Testis (tissue), 3 donors: ENCODE results near the gene PLB1. TPM values are rescaled to one million over a fixed set of nuclear protein-coding genes. Genes with fewer than 3 reads are reported as not detected.

Source experiments
- DNase-seq: peaks from one replicate; pipeline ENCODE4 v3.0.0-alpha.2; 2019
- H3K27ac ChIP-seq, 2 donors: fragments of 200-600 bp; sonication (generic); one replicate each; pipeline ENCODE4 v1.5.1; 2019
- H3K27me3 ChIP-seq: fragments of 200-600 bp; sonication (generic); one replicate; pipeline ENCODE4 v1.5.1; 2019
- H3K36me3 ChIP-seq: fragments of 200-600 bp; sonication (generic); one replicate; pipeline ENCODE4 v1.5.1; 2017; ENCODE audit warnings: low read depth; ENCODE audit errors: missing control alignments
- H3K4me1 ChIP-seq: fragments of 200-600 bp; sonication (generic); one replicate; pipeline ENCODE4 v1.5.1; 2019
- H3K4me3 ChIP-seq, 2 donors: fragments of 200-600 bp; sonication (generic); one replicate each; pipeline ENCODE4 v1.5.1; 2017 to 2019
- H3K9me3 ChIP-seq: fragments of 200-600 bp; sonication (generic); one replicate; pipeline ENCODE4 v1.5.1; 2017
- CTCF ChIP-seq, 3 experiments: fragments of 450-650 bp in 2 of 3; fragments of 200-600 bp in 1 of 3; sonication (generic) in 1 of 3; IDR thresholded peaks; one replicate each; pipeline ENCODE4 v1.5.1; 2016 to 2019; ENCODE audit warnings: antibody characterized with exemption in 3 of 3, mild to moderate bottlenecking in 2 of 3, moderate library complexity in 1 of 3
- POLR2A ChIP-seq: fragments of 450-650 bp; IDR thresholded peaks from one replicate; pipeline ENCODE4 v1.6.1; 2017; ENCODE audit warnings: antibody characterized with exemption, mild to moderate bottlenecking, moderate library complexity
- whole genome bisulfite sequencing, 2 donors: methylation state at CpG; one replicate each; pipeline ENCODE4 v1.1.5; 2018; 5-methylcytosine and 5-hydroxymethylcytosine counted together
- intact Hi-C: fragments of 100-400 bp; cut with DNase I; formaldehyde crosslinking; loops from one replicate; pipeline ENCODE4 v1.15.1; 2023; ENCODE audit warnings: low total_unique reads
- polyA plus RNA-seq: library from polyadenylated mRNA; stranded (reverse); fragments of 350-450 nt; fragmentation: Illumina TruSeq; extraction: RNeasy Lipid Tissue Mini Kit (QIAGEN cat#74804); gene quantifications from one replicate; pipeline ENCODE4 v1.2.3, GENCODE V29; 2014; ENCODE audit warnings: low read depth, low replicate concordance; ENCODE audit not compliant: insufficient read depth
- total RNA-seq, 2 donors: library from RNA; depleted of rRNA; stranded (reverse); fragments of >200 nt; gene quantifications; one replicate each; pipeline ENCODE4 v1.2.3, GENCODE V29; 2016

Gene PLB1
- total and polyA plus RNA-seq, 3 donors from 2014 or later = 7.6 to 10.9 (median 10.4) TPM

- DNase-seq = no peak
These were observed 183.1 kb downstream of the PLB1 start for GRCh38 chr2:28678944-28679343.

GRCh38 chr2:28680657-28681056, 184.8 kb downstream of the PLB1 start:
- 78 to 93% methylated on average over 6 of the region's 6 CpGs for WGBS, 2 donors
- H3K27me3 ChIP-seq = no peaks in the 10 kb centered on the region
- H3K4me3 ChIP-seq = no peak overlapping the region
- no peaks in the 10 kb centered on the region for H3K9me3 ChIP-seq
- TF ChIP-seq POLR2A (no peak), CTCF (IDR thresholded peaks at IDR 0.05) (no peak)
- H3K4me1 ChIP-seq = peaks cover 44% of the 10 kb centered on the region
- DNase-seq = no peak
- H3K27ac ChIP-seq = no peak overlapping the region
- no peaks in the 10 kb centered on the region for H3K36me3 ChIP-seq
- intact Hi-C loops = no loop called here

More at GRCh38 chr2:28678944-28679343, 183.1 kb downstream of the PLB1 start:
- TF ChIP-seq POLR2A = no peak
- no peak for TF ChIP-seq CTCF (IDR thresholded peaks at IDR 0.05)
- Histone ChIP-seq H3K27ac (peak overlapping the region; percentile 62 to 68), H3K36me3 (no peaks in the 10 kb centered on the region), H3K27me3 (no peaks in the 10 kb centered on the region), H3K4me1 (peaks cover 40% of the 10 kb centered on the region), H3K4me3 (no peak overlapping the region), H3K9me3 (no peaks in the 10 kb centered on the region)
- WGBS, 2 donors = 74 to 100% methylated on average over 1 of the region's 1 CpG
- intact Hi-C loops = no loop called here

- H3K36me3 ChIP-seq = no peaks in the 10 kb centered on the region
- no peak overlapping the region for H3K4me3 ChIP-seq
- H3K27me3 ChIP-seq = no peaks in the 10 kb centered on the region
- TF ChIP-seq CTCF (IDR thresholded peaks at IDR 0.05) (no peak), POLR2A (no peak)
- no peaks in the 10 kb centered on the region for H3K9me3 ChIP-seq
- H3K4me1 ChIP-seq = peaks cover 44% of the 10 kb centered on the region
- DNase-seq = no peak
- WGBS, 2 donors = 75 to 87% methylated on average over 3 to 4 of the region's 4 CpGs
- H3K27ac ChIP-seq = no peak overlapping the region
- intact Hi-C loops = no loop called here
These were observed 185.3 kb downstream of the PLB1 start for GRCh38 chr2:28681158-28681571.

GRCh38 chr2:28681606-28682005, 185.7 kb downstream of the PLB1 start:
- no peak for DNase-seq
- Histone ChIP-seq H3K27ac (no peak overlapping the region), H3K27me3 (no peaks in the 10 kb centered on the region), H3K4me1 (peaks cover 44% of the 10 kb centered on the region), H3K4me3 (no peak overlapping the region), H3K36me3 (no peaks in the 10 kb centered on the region), H3K9me3 (no peaks in the 10 kb centered on the region)
- intact Hi-C loops = no loop called here
- no peak for TF ChIP-seq CTCF (IDR thresholded peaks at IDR 0.05)
- no peak for TF ChIP-seq POLR2A

GRCh38 chr2:28683100-28683706, 187.3 kb downstream of the PLB1 start:
- Histone ChIP-seq H3K36me3 (no peaks in the 10 kb centered on the region), H3K4me3 (no peak overlapping the region), H3K9me3 (no peaks in the 10 kb centered on the region), H3K27ac (peak overlapping the region; percentile 48 to 76), H3K4me1 (peaks cover 37% of the 10 kb centered on the region), H3K27me3 (no peaks in the 10 kb centered on the region)
- 27 to 38% methylated on average over 9 to 14 of the region's 14 CpGs for WGBS, 2 donors
- intact Hi-C loops = no loop called here
- peak; percentile 89 for DNase-seq
- TF ChIP-seq POLR2A (no peak), CTCF (IDR thresholded peaks at IDR 0.05) (no peak)
